Measurements from ENCODE around the gene MAGI3.

DNA sequence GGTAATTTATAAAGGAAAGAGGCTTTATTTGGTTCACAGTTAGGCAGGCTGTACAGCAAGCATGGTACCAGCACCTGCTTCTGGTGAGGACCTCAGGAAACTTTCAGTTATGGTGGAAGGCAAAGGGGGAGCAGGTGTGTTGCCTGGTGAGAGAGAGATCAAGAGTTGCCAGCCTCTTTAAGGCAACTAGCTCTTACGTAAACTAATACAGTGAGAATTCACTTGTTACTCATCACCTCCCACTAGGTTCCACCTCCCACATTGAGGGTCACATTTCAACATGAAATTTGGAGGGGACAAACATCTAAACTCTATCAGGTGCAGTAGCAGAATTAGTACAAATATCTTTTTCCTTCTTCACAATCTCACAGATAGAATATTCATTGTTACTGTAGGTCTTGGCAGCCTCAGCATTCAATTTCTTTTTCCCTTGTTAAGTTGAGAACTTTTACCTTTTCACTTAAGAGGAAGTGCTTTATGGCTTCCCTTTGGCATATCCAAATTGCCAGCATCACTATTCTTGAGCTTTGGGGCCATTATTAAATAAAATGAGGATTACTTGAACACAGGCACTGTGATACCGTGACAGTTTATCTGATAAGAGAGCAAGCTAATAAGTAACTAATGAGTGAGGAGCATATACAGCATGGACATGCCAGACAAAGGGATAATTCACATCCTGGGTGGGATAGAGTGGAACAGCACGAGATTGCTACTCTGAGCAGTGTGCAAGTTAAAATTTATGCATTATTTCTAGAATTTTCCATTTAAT is 48.4 kb downstream of the MAGI3 start:
- TF ChIP-seq POLR2AphosphoS5 (IDR thresholded peaks at IDR 0.05; ENCODE audit: low read depth, low read length) (no peak), TAF1 (IDR thresholded peaks at IDR 0.05; ENCODE audit: borderline replicate concordance, insufficient read depth, low read length) (no peak), FOXP2 (optimal IDR thresholded peaks at IDR 0.05; ENCODE audit: borderline replicate concordance, extremely low read depth, extremely low read length, insufficient read depth) (no peak)
- TF ChIP-seq, protein P1, sequence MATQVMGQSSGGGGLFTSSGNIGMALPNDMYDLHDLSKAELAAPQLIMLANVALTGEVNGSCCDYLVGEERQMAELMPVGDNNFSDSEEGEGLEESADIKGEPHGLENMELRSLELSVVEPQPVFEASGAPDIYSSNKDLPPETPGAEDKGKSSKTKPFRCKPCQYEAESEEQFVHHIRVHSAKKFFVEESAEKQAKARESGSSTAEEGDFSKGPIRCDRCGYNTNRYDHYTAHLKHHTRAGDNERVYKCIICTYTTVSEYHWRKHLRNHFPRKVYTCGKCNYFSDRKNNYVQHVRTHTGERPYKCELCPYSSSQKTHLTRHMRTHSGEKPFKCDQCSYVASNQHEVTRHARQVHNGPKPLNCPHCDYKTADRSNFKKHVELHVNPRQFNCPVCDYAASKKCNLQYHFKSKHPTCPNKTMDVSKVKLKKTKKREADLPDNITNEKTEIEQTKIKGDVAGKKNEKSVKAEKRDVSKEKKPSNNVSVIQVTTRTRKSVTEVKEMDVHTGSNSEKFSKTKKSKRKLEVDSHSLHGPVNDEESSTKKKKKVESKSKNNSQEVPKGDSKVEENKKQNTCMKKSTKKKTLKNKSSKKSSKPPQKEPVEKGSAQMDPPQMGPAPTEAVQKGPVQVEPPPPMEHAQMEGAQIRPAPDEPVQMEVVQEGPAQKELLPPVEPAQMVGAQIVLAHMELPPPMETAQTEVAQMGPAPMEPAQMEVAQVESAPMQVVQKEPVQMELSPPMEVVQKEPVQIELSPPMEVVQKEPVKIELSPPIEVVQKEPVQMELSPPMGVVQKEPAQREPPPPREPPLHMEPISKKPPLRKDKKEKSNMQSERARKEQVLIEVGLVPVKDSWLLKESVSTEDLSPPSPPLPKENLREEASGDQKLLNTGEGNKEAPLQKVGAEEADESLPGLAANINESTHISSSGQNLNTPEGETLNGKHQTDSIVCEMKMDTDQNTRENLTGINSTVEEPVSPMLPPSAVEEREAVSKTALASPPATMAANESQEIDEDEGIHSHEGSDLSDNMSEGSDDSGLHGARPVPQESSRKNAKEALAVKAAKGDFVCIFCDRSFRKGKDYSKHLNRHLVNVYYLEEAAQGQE (IDR thresholded peaks at IDR 0.05; ENCODE audit: insufficient read depth in 1 of 2, low read depth in 2 of 2, low read length in 2 of 2): no peak

Data from PFSK-1 (cell line).